ENCODE results near the gene CT45A6. TPM values are rescaled to one million over a fixed set of nuclear protein-coding genes. Genes with fewer than 3 reads are reported as not detected.
"Not testable (repeated sequence)": the region's sequence is repeated elsewhere in the genome, so short reads cannot be mapped to it uniquely, and the experiment has no call there.

CT45A6 gene, protein sequence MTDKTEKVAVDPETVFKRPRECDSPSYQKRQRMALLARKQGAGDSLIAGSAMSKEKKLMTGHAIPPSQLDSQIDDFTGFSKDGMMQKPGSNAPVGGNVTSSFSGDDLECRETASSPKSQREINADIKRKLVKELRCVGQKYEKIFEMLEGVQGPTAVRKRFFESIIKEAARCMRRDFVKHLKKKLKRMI
- not detected in 2 replicates for total RNA-seq (ENCODE audit: low replicate concordance)

DNA sequence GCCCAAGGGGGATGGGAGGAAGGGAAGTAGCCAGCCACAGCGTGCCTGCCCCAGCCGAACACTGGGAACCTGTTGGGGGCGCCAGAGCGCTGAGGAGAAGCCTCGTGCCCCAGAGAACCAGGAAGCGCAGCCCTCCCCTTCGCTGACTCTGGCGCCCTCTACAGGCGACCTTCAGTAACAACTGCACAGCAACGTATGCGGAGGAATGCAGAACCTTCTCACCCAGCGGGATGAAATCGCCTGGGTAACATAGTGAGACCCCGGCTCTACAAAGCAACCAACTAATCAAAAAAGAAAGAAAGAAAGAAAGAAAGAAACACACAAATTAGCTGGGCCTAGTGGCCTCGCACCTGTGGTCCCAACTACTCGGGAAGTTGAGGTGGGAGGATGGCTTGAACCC lies at the start of gene CT45A6:
Gene CT45A6 (minus strand): TSS at position 101 of the 400 bp plus-strand sequence. CDS start 3,794 bp downstream, outside the sequence.
- not testable (repeated sequence) for H3K27ac Mint-ChIP-seq; H3K4me3 Mint-ChIP-seq; DNase-seq (ENCODE audit: low spot score); H3K4me2 ChIP-seq; H3K36me3 ChIP-seq; H2AFZ ChIP-seq (replicated peaks); H3K9me3 ChIP-seq (ENCODE audit: low read depth); H3F3A ChIP-seq (ENCODE audit: low read depth); H3K79me2 ChIP-seq (ENCODE audit: low read depth); H3K27ac ChIP-seq; H3K36me3 Mint-ChIP-seq; H3K4me1 Mint-ChIP-seq; H3K4me3 ChIP-seq; H3K27me3 Mint-ChIP-seq (ENCODE audit: insufficient read depth, low read depth); H3K27me3 ChIP-seq; H3K9ac ChIP-seq; H4K20me1 ChIP-seq (ENCODE audit: low read depth); H3K9me3 Mint-ChIP-seq; H3K4me1 ChIP-seq

DNA sequence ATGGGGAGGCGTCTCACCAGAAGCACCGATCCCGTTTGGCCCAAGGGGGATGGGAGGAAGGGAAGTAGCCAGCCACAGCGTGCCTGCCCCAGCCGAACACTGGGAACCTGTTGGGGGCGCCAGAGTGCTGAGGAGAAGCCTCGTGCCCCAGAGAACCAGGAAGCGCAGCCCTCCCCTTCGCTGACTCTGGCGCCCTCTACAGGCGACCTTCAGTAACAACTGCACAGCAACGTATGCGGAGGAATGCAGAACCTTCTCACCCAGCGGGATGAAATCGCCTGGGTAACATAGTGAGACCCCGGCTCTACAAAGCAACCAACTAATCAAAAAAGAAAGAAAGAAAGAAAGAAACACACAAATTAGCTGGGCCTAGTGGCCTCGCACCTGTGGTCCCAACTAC lies 34.6 kb upstream of the CT45A6 start, which contains the start of gene CT45A7:
Gene CT45A7 (minus strand): TSS at position 101 of the 400 bp plus-strand sequence. CDS start 3,747 bp downstream, outside the sequence.
- H3K4me1 Mint-ChIP-seq; H3F3A ChIP-seq (ENCODE audit: low read depth); H3K27ac Mint-ChIP-seq; H2AFZ ChIP-seq (replicated peaks); H3K27ac ChIP-seq; H3K4me2 ChIP-seq; H3K27me3 ChIP-seq; H3K9ac ChIP-seq; H3K9me3 ChIP-seq (ENCODE audit: low read depth); DNase-seq (ENCODE audit: low spot score); H3K4me1 ChIP-seq; H3K4me3 ChIP-seq; H3K27me3 Mint-ChIP-seq (ENCODE audit: insufficient read depth, low read depth); H3K9me3 Mint-ChIP-seq; H3K36me3 ChIP-seq; H3K4me3 Mint-ChIP-seq; H4K20me1 ChIP-seq (ENCODE audit: low read depth); H3K36me3 Mint-ChIP-seq; H3K79me2 ChIP-seq (ENCODE audit: low read depth): not testable (repeated sequence)

GRCh38 chrX:135819912-135820311 lies 17.3 kb upstream of the CT45A6 start, which contains the start of gene CT45A2:
Gene CT45A2 (minus strand): TSS chrX:135820012. CDS start chrX:135816265, 3,747 bp downstream.
- H3K79me2 ChIP-seq (ENCODE audit: low read depth); H3K27ac Mint-ChIP-seq; H3K9ac ChIP-seq; H3K36me3 Mint-ChIP-seq; DNase-seq (ENCODE audit: low spot score); H3F3A ChIP-seq (ENCODE audit: low read depth); H3K9me3 Mint-ChIP-seq; H3K36me3 ChIP-seq; H3K4me1 ChIP-seq; H3K9me3 ChIP-seq (ENCODE audit: low read depth); H3K27me3 ChIP-seq; H3K4me1 Mint-ChIP-seq; H3K4me2 ChIP-seq; H3K27me3 Mint-ChIP-seq (ENCODE audit: insufficient read depth, low read depth); H4K20me1 ChIP-seq (ENCODE audit: low read depth); H3K27ac ChIP-seq; H2AFZ ChIP-seq (replicated peaks); H3K4me3 ChIP-seq; H3K4me3 Mint-ChIP-seq: not testable (repeated sequence)

DNA sequence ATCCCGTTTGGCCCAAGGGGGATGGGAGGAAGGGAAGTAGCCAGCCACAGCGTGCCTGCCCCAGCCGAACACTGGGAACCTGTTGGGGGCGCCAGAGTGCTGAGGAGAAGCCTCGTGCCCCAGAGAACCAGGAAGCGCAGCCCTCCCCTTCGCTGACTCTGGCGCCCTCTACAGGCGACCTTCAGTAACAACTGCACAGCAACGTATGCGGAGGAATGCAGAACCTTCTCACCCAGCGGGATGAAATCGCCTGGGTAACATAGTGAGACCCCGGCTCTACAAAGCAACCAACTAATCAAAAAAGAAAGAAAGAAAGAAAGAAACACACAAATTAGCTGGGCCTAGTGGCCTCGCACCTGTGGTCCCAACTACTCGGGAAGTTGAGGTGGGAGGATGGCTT lies 17.2 kb downstream of the CT45A6 start, which contains the start of gene CT45A5:
Gene CT45A5 (minus strand): TSS at position 101 of the 400 bp plus-strand sequence. CDS start 3,774 bp downstream, outside the sequence.
- not testable (repeated sequence) for H3K4me3 ChIP-seq; H4K20me1 ChIP-seq (ENCODE audit: low read depth); H3K9me3 Mint-ChIP-seq; H3K36me3 ChIP-seq; H3F3A ChIP-seq (ENCODE audit: low read depth); H3K4me1 Mint-ChIP-seq; H3K9me3 ChIP-seq (ENCODE audit: low read depth); H3K4me1 ChIP-seq; H3K36me3 Mint-ChIP-seq; H3K27me3 Mint-ChIP-seq (ENCODE audit: insufficient read depth, low read depth); DNase-seq (ENCODE audit: low spot score); H3K4me3 Mint-ChIP-seq; H3K27ac Mint-ChIP-seq; H3K9ac ChIP-seq; H3K27me3 ChIP-seq; H2AFZ ChIP-seq (replicated peaks); H3K27ac ChIP-seq; H3K79me2 ChIP-seq (ENCODE audit: low read depth); H3K4me2 ChIP-seq

DNA sequence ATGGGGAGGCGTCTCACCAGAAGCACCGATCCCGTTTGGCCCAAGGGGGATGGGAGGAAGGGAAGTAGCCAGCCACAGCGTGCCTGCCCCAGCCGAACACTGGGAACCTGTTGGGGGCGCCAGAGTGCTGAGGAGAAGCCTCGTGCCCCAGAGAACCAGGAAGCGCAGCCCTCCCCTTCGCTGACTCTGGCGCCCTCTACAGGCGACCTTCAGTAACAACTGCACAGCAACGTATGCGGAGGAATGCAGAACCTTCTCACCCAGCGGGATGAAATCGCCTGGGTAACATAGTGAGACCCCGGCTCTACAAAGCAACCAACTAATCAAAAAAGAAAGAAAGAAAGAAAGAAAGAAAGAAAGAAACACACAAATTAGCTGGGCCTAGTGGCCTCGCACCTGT lies 34.5 kb downstream of the CT45A6 start, which contains the start of gene CT45A3:
Gene CT45A3 (minus strand): TSS at position 101 of the 400 bp plus-strand sequence. CDS start 3,747 bp downstream, outside the sequence.
- H3K27ac Mint-ChIP-seq; H3K27ac ChIP-seq; H3K27me3 ChIP-seq; H3K27me3 Mint-ChIP-seq (ENCODE audit: insufficient read depth, low read depth); H3K4me1 Mint-ChIP-seq; H3K36me3 ChIP-seq; H2AFZ ChIP-seq (replicated peaks); H3K4me3 Mint-ChIP-seq; H3K4me2 ChIP-seq; H3F3A ChIP-seq (ENCODE audit: low read depth); H3K79me2 ChIP-seq (ENCODE audit: low read depth); H3K4me1 ChIP-seq; H3K9me3 ChIP-seq (ENCODE audit: low read depth); H4K20me1 ChIP-seq (ENCODE audit: low read depth); H3K36me3 Mint-ChIP-seq; H3K9ac ChIP-seq; DNase-seq (ENCODE audit: low spot score); H3K9me3 Mint-ChIP-seq; H3K4me3 ChIP-seq: not testable (repeated sequence)

GRCh38 chrX:135744739-135745138 lies 57.8 kb downstream of the CT45A6 start:
- not testable (repeated sequence) for H3K9me3 ChIP-seq (ENCODE audit: low read depth); H3K27me3 Mint-ChIP-seq (ENCODE audit: insufficient read depth, low read depth); H2AFZ ChIP-seq (replicated peaks); H3K27me3 ChIP-seq; H3K4me3 ChIP-seq; H3K79me2 ChIP-seq (ENCODE audit: low read depth); H3K36me3 Mint-ChIP-seq; H3K27ac ChIP-seq; H3K9ac ChIP-seq; H3K4me1 Mint-ChIP-seq; H3F3A ChIP-seq (ENCODE audit: low read depth); H3K27ac Mint-ChIP-seq; DNase-seq (ENCODE audit: low spot score); H3K4me1 ChIP-seq; H3K36me3 ChIP-seq; H4K20me1 ChIP-seq (ENCODE audit: low read depth); H3K4me2 ChIP-seq; H3K4me3 Mint-ChIP-seq; H3K9me3 Mint-ChIP-seq

Other genes with a start within 250 kb of the CT45A6 start
- not detected in 2 replicates for gene CT45A1, start 89.1 kb downstream of the CT45A6 start, total RNA-seq (ENCODE audit: low replicate concordance)
- not detected in 2 replicates for gene CT45A3, start 34.6 kb downstream of the CT45A6 start, total RNA-seq (ENCODE audit: low replicate concordance)
- not detected in 2 replicates for gene CT45A5, start 17.3 kb downstream of the CT45A6 start, total RNA-seq (ENCODE audit: low replicate concordance)
- not detected in 2 replicates for gene CT45A2, start 17.2 kb upstream of the CT45A6 start, total RNA-seq (ENCODE audit: low replicate concordance)
- gene CT45A7, start 34.5 kb upstream of the CT45A6 start, total RNA-seq (ENCODE audit: low replicate concordance) = not detected in 2 replicates
- not detected in 2 replicates for gene CT45A8, start 51.8 kb upstream of the CT45A6 start, total RNA-seq (ENCODE audit: low replicate concordance)
- gene CT45A9, start 69.0 kb upstream of the CT45A6 start, total RNA-seq (ENCODE audit: low replicate concordance) = not detected in 2 replicates
- not detected in 2 replicates for gene CT45A10, start 90.7 kb upstream of the CT45A6 start, total RNA-seq (ENCODE audit: low replicate concordance)
- gene SAGE1, start 90.9 kb upstream of the CT45A6 start, total RNA-seq (ENCODE audit: low replicate concordance) = not detected in 2 replicates
- 22.1 and 26.0 TPM in 2 replicates for gene MMGT1, start 171.2 kb upstream of the CT45A6 start, total RNA-seq (ENCODE audit: low replicate concordance)
- 23.5 and 24.2 TPM in 2 replicates for gene SLC9A6, start 182.6 kb upstream of the CT45A6 start, total RNA-seq (ENCODE audit: low replicate concordance)

Measured in neural progenitor cell (in vitro differentiated cells).